ENCODE measurements around the gene VCL.

DNA sequence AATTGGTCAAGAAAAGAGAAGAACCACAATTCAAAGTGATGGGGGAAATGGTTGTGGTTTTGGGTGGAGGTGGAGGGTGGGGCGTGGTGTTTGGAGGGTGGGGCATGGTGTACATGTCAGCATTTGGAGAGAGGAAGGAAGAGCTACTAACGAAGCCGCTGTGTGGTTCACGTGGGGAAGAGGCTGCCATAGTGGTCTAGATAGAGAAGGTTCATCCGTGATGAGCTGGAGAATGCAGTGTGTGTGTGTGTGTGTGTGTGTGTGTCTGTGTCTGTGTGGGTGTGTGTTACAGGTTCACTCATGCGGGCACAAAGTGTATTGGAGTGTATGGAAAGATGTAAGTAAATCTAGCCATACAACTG is 6.1 kb upstream of the VCL start:
- TF ChIP-seq POLR2A (IDR thresholded peaks at IDR 0.05), result no peak
- TF ChIP-seq, protein P1, sequence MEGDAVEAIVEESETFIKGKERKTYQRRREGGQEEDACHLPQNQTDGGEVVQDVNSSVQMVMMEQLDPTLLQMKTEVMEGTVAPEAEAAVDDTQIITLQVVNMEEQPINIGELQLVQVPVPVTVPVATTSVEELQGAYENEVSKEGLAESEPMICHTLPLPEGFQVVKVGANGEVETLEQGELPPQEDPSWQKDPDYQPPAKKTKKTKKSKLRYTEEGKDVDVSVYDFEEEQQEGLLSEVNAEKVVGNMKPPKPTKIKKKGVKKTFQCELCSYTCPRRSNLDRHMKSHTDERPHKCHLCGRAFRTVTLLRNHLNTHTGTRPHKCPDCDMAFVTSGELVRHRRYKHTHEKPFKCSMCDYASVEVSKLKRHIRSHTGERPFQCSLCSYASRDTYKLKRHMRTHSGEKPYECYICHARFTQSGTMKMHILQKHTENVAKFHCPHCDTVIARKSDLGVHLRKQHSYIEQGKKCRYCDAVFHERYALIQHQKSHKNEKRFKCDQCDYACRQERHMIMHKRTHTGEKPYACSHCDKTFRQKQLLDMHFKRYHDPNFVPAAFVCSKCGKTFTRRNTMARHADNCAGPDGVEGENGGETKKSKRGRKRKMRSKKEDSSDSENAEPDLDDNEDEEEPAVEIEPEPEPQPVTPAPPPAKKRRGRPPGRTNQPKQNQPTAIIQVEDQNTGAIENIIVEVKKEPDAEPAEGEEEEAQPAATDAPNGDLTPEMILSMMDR (IDR thresholded peaks at IDR 0.05), result no peak
